NCI-H1105 (cell line): Measurements from ENCODE around the gene SMPD3.

Experiments
- DNase-seq: peaks from one replicate; lab custom pipeline; 2025; lab: John Stamatoyannopoulos, UW

Gene SMPD3

DNA sequence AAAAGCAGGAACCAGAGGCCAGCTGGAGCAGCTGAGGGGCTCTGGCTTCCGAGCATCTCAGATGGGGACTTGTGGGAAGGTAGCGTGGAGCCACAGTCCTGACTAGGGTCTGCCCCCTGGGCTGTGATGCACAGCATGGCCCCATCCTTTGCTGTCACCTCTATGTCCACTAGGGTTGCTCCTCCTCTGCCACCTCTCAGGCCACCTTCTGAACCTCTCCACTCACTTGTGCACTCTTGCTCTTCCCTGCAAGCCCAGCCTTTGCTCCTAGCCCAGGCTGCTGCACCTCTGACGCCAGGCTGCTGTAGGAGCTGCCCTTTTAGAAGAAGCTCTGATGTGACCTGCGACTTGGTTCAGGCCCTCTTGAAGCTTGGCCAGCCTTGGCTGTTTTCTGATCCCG, 24.3 kb upstream of the SMPD3 start:
- no peak for DNase-seq

DNA sequence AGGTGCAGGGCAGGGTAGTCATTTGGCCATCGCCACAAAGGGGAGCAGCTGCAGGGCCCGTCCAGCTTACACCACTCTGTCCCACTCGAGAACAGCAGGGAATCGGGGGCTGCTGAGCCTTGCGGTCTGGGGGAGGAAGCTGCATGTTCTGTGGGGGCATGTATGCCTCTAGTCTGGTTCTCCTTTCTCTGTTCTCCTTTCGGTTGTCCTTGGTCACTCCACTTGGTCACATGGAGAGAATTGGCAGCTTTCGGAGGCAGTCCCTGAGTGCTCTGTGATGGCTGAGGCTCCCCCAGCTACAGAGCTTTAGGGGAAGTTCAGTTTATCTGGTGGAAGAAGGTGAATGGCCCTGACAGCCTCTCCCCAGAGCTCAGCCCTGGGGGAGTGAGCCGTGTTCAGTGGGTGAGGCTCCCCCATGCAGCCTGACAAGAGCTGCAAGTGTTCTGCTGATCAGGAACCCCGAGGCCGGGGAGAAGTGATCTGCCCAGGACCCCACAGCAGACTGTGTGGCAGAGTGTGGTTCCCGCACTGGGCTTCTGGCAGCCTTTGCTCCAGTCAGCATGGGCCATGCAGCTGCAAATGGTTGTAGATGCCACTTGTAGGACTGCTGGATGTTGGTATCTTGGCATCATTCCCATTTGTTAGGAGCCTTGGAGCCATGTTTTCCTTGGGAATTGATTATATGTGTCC, 22.3 kb upstream of the SMPD3 start:
- DNase-seq, result no peak

DNA sequence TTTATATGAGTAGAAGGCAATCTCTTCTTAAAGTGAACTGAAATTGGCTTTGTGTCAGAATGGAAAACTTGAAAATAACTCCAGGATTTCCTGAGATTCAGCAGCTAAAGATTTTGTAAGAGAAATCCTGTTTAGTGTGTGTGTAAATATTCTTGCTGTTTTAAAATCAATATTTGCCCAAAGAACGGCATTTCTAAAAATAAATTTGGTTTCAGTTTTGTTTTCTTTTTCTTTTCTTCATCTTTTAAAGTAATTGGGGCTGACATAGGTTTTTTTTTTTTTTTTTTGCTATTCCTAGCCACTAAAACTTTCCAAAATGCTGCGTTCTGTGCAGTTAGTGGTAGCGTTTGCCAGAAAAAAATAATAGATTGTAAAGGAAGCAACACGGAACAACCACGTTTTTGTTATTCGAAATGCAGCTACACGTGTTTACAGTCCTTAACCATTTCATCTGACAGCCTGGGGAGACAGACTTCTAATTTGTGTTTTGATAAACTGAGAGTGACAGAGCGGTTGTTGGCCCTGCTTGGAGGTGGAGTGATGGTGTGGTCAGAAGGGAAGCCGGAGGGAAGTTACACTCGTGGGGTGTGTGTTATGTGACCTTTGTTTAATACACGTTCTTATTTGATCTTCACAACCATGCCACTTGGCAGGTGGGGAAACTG, 21.6 kb upstream of the SMPD3 start:
- DNase-seq, result no peak

DNA sequence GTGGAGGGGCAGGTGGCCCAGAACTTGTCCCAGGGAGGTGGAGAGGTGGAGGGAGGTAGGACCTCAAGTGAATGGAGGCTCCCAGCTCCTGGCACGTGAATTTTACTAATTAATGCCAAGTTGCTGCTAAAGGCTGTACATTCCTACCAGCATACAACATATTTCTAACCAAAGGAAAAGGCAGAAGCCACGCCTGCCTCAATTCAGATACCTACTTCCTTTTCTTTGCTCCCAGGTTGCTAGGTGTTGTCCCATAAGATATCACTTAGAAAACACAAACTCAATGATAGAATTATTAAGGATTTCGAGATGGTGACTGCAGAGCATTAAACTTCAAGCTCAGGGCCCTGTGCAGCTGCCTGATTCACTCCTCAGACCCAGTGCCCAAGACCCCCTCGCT, 20.5 kb upstream of the SMPD3 start:
- DNase-seq, result no peak

DNA sequence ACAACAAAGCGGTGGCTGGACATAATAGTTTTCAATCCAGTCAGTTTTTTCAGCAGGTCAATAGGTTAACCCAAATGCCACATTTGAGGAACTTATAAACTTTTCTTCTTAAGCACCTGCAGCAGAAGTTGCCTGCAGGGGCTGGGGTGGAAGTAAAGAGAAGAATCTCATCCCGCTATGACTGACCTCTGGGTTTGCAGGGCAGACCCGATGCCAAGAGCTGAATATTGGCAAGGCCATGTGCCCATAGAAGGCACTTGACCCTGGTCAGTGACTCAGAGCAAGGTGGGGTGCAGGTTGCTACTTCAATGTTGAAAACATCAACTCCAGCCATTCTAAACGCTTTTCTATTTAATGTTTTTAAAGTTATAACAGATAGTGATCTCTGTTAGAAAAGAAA, 17.9 kb upstream of the SMPD3 start:
- DNase-seq, result no peak

DNA sequence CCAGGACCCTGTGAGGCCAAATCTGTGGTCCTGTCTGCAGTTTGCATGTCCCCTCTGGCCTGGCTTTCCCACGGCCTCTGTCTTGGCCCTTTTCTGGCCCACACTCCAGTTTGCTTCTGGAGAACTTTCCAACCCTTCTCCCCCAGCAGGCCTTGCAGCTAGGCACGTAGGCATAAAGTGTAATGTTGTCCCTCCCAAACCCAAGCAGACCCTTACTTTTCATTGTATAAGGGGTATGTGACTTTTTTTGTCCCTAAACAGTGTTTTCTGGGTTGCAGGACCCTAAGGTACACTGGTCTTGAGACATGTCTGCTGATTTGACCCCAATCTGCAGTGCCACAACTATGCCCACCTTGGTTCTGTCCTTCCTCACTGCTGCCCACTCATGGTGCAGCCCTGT, 15.6 kb upstream of the SMPD3 start:
- DNase-seq, result no peak

DNA sequence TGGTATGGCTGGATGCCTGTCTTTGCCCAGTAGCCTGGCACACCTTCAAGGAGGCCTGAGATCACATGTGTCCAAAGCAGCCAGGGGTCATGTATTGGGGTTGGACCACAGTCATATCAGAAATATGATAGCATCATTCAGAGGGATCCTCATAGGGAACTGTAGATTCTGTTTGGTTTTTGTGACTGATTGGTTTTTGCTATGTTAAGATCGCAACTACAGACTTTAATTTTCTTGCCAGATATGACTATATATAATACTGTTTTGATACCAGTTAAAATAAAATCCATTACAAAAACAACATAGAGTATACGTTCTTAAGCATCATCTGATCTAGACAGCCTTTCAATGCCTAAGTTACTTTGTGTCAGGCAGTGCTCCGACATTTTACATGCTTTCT, 11.8 kb upstream of the SMPD3 start:
- DNase-seq, result no peak

DNA sequence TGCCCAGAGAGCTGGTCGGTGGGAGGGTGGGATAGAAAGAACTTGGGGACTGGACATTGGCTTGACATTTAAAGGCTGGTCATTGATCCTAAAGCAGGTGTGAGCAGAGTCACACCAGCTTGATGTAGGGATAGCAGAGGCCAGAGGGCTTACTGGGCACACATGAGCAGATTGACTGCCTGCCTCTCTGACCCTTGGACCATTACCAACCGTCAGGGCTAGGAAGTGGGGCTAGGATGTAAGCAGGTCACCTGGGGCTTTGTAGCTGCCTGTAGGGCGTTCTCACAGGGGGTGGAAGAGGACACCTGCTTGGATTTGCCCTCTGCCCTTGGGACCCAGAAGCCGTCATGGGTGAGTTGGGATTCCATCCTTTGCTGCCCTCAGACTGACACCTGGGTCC, 11.1 kb upstream of the SMPD3 start:
- DNase-seq, result no peak

DNA sequence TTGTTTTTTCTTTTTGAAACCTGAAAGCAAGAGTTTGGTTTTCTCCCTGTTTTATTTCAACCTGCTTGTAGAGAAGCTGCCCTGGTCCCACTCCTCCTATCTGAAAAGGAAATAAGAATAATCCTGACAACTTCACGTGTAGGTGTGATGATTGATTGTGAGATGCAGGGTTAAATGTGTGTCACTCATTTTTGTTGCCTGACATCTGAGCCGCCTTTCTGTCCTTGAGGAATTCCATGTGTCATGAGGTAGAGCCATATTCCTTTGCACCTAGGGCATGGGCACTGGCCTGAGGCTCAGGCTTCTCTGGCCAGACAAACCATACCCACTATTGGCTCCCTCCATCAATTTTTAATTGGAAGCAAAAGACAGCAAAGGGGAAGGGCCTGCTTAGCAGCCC, 10.2 kb upstream of the SMPD3 start:
- DNase-seq, result no peak

DNA sequence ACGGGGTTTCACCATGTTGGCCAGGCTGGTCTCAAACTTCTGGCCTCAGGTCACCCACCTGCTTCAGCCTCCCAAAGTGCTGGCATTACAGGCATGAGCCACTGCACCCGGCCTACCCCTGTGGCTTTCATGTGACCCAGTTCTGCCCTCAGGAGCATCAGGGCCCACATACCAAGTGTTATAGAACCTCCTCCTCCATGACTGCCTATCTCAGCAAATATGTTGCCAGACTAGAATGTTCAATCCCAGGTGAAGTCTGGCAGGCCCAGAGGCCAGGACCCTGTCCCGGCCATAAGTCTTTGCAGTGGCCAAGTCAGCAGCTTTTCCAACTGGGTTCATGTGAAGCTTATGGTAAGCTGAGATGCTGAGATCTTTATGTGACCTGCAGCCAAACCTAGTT, 9.8 kb upstream of the SMPD3 start:
- DNase-seq, result no peak

DNA sequence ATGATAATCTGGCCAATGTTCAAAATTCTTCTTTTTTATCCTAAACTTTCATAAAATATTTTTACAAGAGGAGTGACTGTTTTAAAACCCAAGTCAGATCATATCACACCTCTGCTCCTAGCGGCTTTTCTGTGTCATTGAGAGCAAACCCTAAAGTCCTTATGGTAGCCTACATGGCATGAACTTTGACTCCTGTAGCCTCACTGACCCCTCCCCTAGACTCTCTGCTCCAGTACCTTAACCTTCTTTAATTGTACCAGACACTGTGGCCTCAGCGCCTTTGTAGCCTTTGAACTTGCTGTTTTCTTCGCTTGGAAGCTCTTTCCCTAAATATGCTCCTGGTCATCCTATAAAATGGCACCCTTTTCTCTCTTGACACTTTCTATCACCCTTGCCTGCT, 7.3 kb upstream of the SMPD3 start:
- DNase-seq, result no peak

DNA sequence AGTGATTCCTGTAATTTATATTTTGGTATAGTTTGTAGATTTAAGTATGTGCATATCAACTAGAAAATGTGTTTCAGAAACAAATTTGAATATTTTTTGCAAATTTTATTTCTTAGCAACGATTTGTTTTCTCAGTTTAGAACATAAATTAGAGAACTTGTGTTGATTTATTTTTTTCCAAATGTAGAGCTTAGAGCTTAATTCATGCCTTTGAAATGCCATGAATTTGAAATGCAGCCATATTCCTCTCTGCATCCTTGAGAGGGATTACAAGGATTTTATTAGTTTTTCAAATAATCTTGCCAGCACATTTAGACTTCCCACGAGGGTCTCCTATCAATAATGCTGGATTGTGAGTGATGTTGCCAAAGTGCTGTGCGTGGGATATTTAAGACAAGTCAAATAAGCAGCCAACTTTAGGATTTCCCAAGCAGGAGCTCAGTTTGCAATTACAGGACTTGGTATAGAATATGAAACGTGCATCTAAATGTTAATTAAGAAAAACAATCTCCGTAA, 6.7 kb upstream of the SMPD3 start:
- DNase-seq, result no peak

DNA sequence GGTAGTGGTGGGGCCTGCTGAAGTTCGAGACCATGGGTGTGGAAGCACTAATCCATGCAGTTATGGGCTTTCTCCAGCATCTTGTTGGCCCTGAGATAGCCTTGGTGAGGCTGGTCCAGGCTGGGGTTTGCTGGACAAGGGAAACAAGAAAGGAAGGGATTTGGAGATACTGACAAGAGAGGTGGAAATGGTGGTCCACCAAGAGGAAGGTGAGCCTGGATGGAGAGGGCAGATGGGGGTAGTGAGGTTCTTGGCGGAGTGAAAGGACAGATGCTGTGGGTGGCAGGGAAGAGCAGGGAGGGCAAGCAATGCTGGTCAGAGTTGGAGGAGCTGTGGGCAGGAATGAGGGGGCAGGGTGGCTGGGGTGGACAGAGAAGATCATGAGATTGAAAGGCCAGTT, 5.5 kb upstream of the SMPD3 start:
- DNase-seq, result no peak

DNA sequence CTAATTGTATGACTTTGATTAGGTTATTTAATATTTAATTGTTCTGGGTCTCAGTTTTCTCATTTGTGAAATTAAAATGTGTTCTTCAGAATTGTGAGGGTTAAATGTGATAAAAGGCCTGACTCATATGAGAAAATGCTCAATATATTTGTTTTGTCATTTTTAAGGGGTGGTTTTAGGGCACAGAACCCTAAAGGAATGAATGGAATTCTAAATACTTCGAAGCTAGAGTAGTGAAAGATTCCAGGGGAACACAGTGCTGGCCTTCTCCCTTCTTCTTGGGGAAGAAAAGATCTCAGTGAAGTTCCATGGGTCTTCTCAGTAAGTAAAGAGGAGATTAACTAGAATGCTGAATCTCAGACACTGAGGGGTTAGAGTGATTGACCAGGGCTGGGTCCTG, 3.9 kb upstream of the SMPD3 start:
- DNase-seq, result no peak

DNA sequence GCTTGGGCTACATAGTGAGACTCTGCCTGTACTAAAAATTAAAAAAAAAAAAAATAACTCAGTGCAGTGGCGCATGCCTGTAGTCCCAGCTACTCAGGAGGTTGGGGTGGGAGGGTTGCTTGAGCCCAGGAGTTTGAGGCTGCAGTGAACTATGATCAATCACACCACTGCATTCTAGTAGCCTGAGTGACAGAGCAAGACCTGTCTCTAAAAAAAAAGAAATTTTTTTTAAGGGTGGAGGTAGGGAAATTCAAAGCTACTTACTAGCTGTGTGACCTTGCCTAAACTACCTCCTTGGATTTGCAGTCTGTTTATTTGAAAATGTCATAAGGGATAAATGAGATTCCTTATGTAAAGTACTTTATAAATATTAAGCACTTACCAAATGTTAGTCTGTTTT, 3.4 kb upstream of the SMPD3 start:
- no peak for DNase-seq

DNA sequence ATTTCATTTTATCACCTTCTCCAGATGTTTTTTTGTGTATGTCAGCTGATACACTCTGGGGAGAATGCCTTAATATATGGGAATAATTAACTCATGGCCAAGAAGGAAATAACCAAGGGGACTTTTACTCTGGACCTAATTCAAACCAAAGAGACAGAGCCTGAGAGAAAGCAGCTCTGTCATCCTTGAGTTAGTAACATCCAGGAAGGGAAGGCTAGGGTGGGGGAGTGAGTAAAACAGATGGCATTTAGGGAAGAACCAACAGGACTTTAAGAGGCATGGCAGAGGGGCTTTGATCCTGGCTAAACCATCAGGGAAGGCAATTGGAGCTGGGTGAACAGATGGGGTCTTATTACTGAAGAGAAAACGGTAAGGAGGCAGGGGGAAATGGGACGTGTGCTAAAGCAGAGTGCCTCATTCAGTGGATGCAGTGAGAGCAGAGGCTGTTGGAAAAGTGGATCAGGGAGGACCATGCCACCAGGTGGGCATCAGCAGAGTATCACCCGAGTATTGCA, 2.5 kb upstream of the SMPD3 start:
- no peak for DNase-seq

DNA sequence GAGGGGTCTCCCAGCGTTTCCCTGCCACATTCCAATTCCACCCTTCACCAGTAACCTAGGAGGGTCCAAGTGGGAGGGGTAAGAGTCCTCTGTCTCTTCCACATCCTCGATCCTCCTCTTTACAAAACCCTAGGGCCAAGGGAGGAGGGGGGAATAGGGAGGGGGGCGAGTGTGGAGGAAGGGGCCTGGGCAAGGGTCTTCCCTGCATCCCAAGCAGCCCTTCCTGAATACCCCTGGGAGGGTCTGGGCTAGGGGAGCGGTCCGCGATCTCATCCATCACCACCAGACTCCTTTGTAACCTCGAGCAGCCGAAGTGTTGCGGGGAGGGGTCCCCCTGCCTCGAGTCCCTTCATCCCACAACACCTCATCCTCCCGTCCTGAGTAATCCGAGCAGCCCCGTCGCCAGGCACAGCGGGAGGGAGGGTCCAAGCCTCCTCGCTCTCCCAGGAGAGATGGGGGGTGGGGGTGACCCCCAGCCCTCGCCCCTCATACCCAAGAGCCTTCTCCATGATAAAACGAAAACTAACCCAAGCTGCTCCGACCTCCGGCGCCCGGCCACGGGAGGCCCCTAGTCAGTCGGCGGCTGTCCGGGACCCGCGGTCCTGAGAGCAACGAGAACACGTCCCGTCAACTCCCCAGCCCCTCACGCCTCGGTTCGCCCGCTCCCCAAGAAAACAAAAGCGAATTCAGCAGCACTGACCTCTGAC, 502 bp downstream of the SMPD3 start:
- no peak for DNase-seq

DNA sequence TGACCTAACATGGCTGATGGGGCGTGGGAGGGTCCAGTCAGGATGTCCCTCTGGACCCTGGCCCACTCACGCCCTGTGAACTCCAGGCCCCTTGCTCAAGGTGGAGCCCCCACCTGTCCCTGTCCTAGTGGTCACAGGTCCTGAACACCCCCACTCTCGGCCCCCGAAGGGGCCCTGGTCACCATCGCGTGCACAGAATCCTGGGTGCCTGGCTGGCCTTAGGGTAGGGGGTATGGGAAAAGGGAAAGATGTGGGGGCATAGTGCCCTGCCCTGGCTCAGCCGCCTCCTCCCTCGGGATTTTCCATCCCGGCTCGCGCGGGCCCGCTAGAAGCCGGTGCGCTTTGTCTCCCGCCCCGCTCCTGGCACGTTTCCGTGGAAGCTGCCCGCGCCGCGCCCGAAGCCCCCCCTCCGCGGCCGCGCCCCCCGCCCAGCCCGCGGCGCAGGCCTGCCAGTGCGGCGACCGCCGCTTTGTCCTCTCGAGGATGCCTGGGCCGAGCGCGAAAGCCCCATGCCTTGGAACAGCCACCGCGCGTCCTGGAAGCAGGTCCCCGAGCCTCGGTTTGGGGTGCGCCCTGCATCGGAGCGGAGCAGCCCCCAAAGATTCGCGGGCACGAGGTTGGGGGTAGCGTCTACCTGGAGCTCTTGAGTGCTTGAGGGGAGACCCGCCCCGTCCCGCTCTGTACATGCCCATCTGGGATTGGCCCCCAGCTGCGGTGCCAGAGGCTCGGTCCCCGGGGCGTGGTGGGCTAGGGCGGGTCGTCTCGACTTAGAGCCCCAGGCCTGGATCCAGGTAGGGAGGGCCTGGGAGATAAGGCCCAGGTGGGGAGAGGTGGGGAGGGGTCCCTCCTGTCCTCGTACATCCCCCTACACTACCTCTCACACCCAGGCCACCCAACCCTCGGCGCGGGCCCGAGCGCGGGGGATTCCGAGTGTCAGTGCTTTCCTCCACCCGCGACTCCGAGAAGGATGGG, 1.3 kb downstream of the SMPD3 start:
- peak; percentile 6 for DNase-seq

DNA sequence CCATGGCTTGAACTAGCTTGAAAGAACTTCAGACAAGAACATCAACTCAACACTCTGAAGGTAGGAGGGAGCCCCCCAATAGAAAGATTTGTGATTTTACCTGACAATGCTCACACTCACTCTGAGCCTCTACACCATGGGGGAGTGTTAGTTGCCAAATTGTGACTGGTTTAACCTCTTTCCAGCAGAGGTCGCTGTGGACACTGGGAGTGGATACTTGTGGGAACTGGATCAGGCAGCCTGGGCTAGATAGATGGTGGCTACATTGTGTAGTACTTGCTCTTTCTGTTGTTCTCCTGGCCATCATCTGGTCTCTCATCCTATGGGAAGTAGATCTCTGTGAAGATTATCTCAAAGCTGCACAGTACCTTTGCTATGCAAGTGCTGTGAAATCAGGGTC, 2.9 kb downstream of the SMPD3 start:
- DNase-seq, result peak; percentile 59

DNA sequence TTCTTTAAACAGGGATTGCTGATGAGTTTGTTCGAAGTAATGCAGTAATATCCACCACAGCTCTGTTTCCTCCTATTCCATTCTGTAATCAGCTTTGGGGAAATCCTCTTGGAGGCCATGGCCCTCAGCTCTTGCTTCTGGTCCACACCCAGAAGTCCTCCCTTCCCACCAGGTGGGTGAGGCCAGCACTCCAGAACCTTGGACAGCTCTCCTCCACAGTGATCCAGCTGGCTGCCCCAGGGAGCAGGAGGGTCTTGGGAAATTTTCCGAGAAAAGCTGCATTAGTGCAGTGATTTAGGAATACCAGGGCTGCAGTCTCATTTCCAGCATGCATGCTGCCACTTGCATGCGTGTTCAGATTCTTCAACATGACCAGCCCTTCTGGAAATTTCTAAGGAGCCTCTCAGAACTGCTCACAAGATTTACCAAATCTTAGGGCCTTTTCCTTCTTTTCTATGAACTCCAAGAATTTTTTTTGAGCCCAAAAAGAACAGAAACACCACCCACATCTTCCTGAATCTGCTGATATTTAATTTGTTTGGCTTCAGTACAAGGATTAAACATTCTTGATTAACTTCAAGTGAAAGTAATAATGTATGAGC, 4.2 kb downstream of the SMPD3 start:
- DNase-seq, result no peak

DNA sequence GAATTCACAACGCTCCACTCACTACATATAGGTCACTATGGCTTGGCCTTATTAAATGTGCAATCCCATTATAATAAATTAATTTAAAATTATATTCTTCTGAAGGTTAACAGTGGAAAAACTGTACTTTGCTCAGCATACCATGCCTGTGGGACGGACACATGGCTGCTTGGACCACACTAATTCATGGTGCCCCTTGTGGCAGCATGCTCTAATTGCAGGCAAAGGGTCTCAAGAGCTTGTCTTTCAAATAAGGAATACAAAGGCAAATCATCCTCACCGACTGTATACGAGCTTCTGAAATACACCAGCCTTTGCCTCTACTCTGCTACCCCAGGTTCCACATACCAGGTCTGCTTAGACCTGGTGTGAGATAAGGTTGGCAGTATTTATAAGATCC, 11.7 kb downstream of the SMPD3 start:
- no peak for DNase-seq
